Measurements from ENCODE around the gene SFSWAP. TPM values are rescaled to one million over a fixed set of nuclear protein-coding genes. Genes with fewer than 3 reads are reported as not detected.

Gene SFSWAP
- total and polyA plus RNA-seq, 10 donors = 19.5 to 74.4 (median 58.8) TPM

- 90 to 97% (median 95%) methylated on average over 8 of the region's 8 CpGs for WGBS, 5 donors
- DNase-seq = no peak
- Histone ChIP-seq H3K27me3 (replicated peaks in 1 of 7) (no peaks in the 10 kb centered on the region), H3K9me3 (no peaks in the 10 kb centered on the region), H3K27ac (no peak overlapping the region), H3K4me3 (no peak overlapping the region), H3K36me3 (peaks cover 7 to 100% (median 89%) of the 10 kb centered on the region in 6 donors), H3K4me1 (peaks cover 0 to 9% (median 0%) of the 10 kb centered on the region in 6 donors)
- TF ChIP-seq POLR2AphosphoS5 (IDR thresholded peaks at IDR 0.05) = no peak
- no peak for TF ChIP-seq POLR2A (IDR thresholded peaks at IDR 0.05)
- no peak for TF ChIP-seq CTCF (IDR thresholded peaks at IDR 0.05 in 8 of 11, conservative IDR thresholded peaks at IDR 0.05 in 3 of 11)
- intact Hi-C loops (cut with DNase I; ENCODE audit: low total_unique reads) = no loop called here
Measured at GRCh38 chr12:131759176-131759575, 48.3 kb downstream of the SFSWAP start.

DNA sequence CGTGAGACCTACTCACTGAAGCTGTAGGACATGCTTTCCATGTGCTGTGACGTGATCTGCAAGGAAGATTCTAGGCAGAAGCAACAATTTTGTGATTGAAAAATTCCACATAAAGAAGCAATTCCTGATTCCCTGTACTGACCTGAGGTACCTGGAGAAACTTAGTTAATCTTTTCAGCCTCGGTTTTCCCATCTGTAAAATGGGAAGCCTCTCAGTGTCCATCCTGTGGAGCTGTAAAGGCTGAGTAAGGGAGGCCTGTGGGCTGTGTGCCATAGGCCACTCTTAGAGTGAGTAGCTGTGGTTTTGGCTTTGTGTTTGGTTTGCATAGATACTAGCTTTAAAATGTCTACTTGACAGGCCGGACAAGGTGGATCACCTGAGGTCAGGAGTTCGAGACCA, 50.7 kb downstream of the SFSWAP start:
- DNase-seq = no peak
- 95 to 99% (median 97%) methylated on average over 5 of the region's 5 CpGs for WGBS, 5 donors
- Histone ChIP-seq H3K27me3 (replicated peaks in 1 of 7) (no peaks in the 10 kb centered on the region), H3K27ac (no peak overlapping the region), H3K36me3 (peaks cover 9 to 100% (median 90%) of the 10 kb centered on the region in 6 donors), H3K9me3 (no peaks in the 10 kb centered on the region), H3K4me3 (no peak overlapping the region), H3K4me1 (peaks cover 0 to 9% (median 4%) of the 10 kb centered on the region in 6 donors)
- intact Hi-C loops (cut with DNase I; ENCODE audit: low total_unique reads) = no loop called here
- TF ChIP-seq CTCF (IDR thresholded peaks at IDR 0.05 in 8 of 11, conservative IDR thresholded peaks at IDR 0.05 in 3 of 11) = no peak
- TF ChIP-seq POLR2A (IDR thresholded peaks at IDR 0.05) = no peak
- TF ChIP-seq POLR2AphosphoS5 (IDR thresholded peaks at IDR 0.05) = no peak

DNA sequence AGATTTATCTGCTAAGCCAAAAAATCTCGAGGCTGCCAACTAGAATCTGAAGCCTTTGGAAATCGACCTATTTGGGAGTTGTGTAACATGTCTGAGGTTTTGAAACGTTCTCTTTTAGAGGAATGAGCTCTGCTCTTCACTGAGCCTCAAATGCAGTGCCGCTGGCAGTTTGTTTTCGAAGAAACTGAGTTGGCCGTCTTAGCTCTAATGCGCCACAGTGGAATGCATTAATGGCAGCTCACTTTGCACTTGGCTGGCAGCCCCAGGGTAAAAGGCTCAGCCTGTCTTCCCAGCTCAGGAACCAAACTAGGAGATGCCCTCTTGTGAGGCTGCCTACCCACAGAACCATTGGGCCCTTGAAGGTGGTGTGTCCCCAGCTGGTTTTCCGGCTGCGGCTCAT, 53.8 kb downstream of the SFSWAP start:
- TF ChIP-seq POLR2A (IDR thresholded peaks at IDR 0.05) (no peak), POLR2AphosphoS5 (IDR thresholded peaks at IDR 0.05) (no peak), CTCF (IDR thresholded peaks at IDR 0.05 in 8 of 11, conservative IDR thresholded peaks at IDR 0.05 in 3 of 11) (no peak)
- intact Hi-C loops (cut with DNase I; ENCODE audit: low total_unique reads) = no loop called here
- H3K36me3 ChIP-seq = peaks cover 2 to 100% (median 84%) of the 10 kb centered on the region in 6 donors
- no peaks in the 10 kb centered on the region for H3K9me3 ChIP-seq
- H3K27me3 ChIP-seq (replicated peaks in 1 of 7) = no peaks in the 10 kb centered on the region
- DNase-seq = no peak
- 84 to 95% (median 87%) methylated on average over 9 of the region's 9 CpGs for WGBS, 5 donors
- H3K4me3 ChIP-seq = no peak overlapping the region
- peaks cover 0 to 11% (median 5%) of the 10 kb centered on the region in 6 donors for H3K4me1 ChIP-seq
- H3K27ac ChIP-seq = no peak overlapping the region

DNA sequence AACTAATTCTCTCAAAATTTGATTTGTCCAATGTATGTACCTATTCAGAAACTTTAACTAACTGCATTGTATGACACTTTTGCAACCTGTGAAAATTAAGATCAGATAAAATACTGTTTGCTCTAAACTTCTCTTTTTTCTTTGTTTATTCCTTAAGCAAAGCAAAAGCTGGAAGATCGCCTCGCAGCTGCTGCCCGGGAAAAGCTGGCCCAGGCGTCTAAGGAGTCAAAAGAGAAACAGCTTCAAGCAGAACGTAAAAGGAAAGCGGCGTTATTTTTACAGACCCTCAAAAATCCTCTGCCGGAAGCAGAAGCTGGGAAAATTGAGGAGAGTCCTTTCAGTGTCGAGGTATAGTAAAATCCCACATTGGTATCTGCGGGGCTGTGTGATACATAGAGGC, 55.1 kb downstream of the SFSWAP start:
- peaks cover 0 to 20% (median 5%) of the 10 kb centered on the region in 6 donors for H3K4me1 ChIP-seq
- no peak for DNase-seq
- H3K36me3 ChIP-seq = peaks cover 2 to 100% (median 90%) of the 10 kb centered on the region in 6 donors
- H3K27me3 ChIP-seq (replicated peaks in 1 of 7) = no peaks in the 10 kb centered on the region
- intact Hi-C loops (cut with DNase I; ENCODE audit: low total_unique reads) = no loop called here
- WGBS, 5 donors = 92 to 98% (median 95%) methylated on average over 10 of the region's 10 CpGs
- no peak for TF ChIP-seq POLR2A (IDR thresholded peaks at IDR 0.05)
- no peak for TF ChIP-seq POLR2AphosphoS5 (IDR thresholded peaks at IDR 0.05)
- no peak for TF ChIP-seq CTCF (IDR thresholded peaks at IDR 0.05 in 8 of 11, conservative IDR thresholded peaks at IDR 0.05 in 3 of 11)
- no peaks in the 10 kb centered on the region for H3K9me3 ChIP-seq
- H3K27ac ChIP-seq = no peak overlapping the region
- no peak overlapping the region for H3K4me3 ChIP-seq

All from spleen (tissue), 11 donors.